Hematopoietic multipotent progenitor cell treated with erythropoietin and hydrocortisone succinate and interleukin-3 and kit ligand, for 17 days (in vitro differentiated cells): Measurements from ENCODE around the gene MPHOSPH10.
A peak's percentile ranks its signal among the peaks of the same experiment; 100 is the strongest.
"Not testable (repeated sequence)": the region's sequence is repeated elsewhere in the genome, so short reads cannot be mapped to it uniquely, and the experiment has no call there.

ENCODE experiments used
- DNase-seq: peaks from one replicate; pipeline ENCODE4 v3.0.0-alpha.2; 2015; ENCODE audit warnings: low spot score

The MPHOSPH10 gene

DNA sequence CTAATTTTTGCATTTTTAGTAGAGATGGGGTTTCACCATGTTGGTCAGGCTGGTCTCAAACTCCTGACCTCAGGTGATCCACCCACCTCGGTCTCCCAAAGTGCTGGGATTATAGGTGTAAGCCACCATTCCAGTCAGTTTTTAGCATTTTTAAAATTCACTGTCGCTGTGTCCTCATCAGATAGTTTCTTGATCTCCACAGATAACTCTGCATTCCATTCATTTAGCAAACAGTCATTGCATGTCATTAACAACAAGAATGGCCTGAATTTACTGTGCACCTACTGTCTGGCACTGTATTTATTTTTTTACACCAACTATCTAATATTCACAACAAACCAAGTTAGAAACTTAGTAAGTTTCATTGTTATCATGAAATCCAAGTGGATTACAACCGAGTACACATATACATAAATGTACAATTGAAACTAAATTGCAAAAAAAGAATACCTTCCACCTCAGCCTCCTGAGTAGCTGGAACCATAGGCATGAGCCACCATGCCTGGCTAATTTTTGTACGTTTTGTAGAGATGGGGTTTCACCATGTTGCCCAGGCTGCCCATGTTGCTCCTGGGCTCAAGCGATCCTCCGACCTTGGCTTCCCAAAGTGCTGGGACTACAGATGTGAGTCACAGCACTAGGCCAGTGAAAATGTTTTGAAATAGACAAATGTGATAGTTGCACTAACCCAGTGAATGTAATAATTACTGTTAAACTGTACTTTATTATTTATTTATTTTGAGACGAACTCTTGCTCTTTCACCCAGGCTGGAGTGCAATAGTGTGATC, 4.7 kb upstream of the MPHOSPH10 start:
- no peak for DNase-seq

DNA sequence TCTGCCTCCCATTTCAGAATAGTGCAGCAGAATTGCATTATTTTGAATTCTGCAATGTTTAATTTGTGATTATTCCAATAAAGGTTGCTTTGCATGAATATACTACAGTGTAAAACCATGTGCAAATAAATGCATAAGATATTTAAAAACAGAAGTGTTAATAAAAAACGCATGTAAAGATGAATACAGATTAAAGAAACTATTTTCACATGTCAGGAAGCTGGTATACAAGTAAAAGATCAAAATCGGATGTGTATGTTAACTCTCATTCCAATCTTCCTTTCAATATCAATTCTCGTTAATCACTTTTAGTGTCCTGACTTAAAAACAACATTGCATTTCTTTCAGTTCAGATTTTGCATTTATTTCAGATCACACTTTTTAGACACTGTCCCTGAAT, 3.5 kb upstream of the MPHOSPH10 start:
- no peak for DNase-seq

DNA sequence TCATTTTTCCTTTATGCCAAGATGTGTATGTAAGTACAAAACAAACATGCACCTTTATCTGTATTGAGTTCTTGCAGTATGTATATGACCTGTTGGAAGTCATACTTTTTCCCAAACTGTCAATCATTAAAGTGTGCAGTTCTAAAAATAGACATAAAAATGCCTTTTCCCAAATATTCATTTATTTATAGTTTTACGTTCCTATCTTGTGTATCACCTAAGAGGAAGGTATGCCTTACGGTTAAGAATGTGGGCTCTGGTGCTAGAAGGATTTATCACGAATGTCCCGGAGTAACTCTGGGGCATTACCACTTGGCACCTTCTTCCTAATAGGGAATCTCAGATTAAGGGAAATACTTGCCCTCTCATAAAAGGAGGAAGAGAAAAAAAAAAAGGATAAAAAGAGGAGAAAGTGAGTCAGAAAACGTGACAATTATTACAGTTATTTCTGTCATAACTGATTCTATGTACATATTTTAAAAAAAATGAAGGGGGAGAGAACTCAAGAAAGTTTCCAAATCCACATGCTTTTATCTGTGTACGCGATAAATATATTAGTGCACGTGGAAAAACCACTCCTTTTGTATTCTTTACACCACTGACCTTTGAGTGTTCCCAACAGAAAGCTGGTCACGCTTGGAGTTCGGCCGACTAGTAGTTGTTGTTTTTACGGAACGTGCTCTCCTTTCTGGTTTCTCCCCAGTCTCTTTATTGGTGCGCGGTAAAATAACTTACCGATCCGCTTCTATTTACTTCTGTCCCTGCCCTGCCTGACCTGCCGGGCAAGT, 1.1 kb upstream of the MPHOSPH10 start:
- DNase-seq = peak; percentile 16

- DNase-seq = no peak
These were observed 607 bp upstream of the MPHOSPH10 start for GRCh38 chr2:71129902-71130151.

DNA sequence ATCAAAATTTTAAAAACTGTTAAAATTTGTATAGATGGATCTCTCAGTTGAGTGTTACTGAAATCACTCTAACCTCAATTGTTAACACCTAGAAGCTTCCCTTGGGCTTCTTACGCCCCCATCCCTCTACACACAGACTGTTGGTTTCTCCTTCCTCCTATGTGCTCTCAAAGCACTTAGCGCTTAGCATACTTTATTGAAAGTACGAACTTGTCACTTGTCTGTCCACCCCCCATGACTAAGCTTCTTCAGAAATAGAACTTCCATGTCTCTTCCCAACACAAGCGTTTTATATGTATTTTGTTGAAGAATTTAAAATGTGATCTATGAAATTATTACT, 441 bp downstream of the MPHOSPH10 start:
- peak; percentile 23 for DNase-seq

DNA sequence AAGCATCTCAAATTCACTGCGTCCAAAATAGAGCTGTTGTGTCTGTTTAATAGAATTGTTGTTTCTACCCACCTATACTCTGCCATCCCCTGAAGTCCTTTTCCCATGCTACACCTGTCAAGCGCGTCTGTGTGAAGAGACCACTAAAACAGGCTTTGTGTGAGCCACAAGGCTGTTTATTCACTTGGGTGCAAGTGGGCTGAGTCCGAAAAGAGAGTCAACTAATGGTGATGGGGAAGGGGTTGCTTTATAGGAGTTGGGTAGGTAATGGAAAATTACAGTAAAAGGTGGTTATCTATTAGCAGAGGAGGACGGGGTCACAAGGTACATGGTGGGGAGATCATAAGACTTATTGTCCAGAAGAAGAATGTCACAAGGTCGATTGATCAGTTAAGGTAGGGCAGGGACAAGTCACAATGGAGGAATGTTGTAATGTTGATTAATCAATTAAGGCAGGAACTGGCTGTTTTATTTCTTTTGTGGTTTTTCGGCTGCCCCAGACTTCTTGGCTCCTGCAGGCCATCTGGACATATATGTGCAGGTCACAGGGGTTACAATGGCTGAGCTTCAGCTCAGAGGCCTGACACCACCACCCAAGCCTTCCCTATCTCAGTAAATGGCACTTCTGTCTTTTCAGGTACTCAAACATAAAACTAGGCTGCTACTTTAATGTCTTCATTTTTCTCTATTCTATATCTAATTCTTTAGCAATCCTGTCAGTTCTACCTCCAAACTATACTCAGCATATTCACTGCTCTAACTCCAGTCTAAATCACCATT, 1.1 kb downstream of the MPHOSPH10 start:
- not testable (repeated sequence) for DNase-seq

- DNase-seq = no peak
These were observed 3.2 kb downstream of the MPHOSPH10 start for GRCh38 chr2:71133603-71134002.

GRCh38 chr2:71136174-71136573, 5.7 kb downstream of the MPHOSPH10 start:
- no peak for DNase-seq

DNA sequence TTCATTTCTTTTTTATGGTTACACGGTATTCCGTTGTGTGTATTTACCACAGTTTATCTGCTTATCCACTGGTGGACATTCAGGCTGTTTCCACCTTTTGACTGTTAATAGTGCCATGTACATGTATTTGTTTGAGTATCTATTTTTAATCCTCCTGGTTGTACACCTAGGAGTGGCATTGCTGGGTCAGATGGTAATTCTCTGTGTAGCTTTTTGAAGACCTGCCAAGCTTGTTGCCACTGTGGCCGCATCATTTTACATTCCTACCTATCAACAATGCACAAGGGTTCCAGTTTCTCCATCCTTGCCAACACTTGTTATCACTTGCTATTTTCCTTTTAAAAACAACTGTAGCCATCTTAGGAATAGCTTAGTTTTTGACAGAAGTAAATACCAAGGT, 13.3 kb downstream of the MPHOSPH10 start:
- no peak for DNase-seq

GRCh38 chr2:71148506-71149063, 18.2 kb downstream of the MPHOSPH10 start:
- DNase-seq = no peak

- no peak for DNase-seq
These were observed 19.8 kb downstream of the MPHOSPH10 start for GRCh38 chr2:71150082-71150816.

GRCh38 chr2:71151620-71152019, 21.2 kb downstream of the MPHOSPH10 start:
- DNase-seq = no peak

DNA sequence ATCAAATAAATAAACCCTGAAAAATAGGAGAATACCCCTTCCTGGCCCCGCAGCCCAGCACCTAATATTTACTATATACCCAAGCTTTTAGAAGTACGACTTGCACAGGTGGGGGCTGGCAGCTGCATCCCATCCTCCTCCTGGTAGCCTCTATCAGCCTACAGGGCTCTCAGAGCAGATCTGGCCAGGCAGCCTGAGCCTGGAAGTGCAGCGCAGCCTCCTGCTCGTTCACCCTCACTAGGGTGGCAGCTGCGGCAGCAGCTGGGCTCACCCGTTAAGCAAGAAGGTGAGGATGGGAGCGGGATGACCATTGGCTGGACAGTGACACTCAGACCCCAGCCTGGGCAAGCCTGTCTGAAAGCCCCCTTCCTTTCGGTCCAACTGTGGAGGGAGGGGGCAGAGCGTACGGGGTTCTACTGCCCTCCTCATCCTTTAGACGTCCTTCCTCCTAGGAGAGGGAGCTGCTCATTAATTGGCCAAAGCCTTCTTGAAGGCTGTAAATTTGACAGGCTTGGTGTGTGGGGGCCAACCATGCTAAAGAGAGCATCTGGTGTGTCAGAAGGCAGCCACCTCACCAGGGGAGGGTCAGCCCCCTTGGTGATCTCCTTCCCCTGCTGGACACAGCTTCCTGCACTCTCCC, 23.3 kb downstream of the MPHOSPH10 start:
- DNase-seq = no peak

DNA sequence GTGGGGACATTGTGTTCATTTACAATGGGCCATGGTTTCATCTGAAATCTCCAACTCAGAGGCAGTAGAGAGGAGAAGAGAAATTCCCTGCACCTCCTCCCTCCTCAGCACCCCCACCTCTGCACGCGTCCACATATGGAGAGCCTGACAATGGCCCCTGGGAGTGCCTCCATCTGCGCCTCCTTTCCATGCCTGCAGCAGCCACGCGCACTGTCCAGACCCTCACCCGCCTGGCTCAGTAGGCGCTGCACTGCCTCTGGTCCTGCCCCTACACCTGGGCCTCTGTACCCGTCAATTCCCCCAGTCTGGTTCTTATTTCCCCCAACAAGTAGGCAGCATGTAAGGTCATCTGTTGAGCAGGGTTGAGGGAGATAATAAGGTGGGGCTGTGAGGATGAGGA, 23.8 kb downstream of the MPHOSPH10 start:
- no peak for DNase-seq

GRCh38 chr2:71154798-71155197, 24.4 kb downstream of the MPHOSPH10 start:
- no peak for DNase-seq

GRCh38 chr2:71155846-71156245, 25.4 kb downstream of the MPHOSPH10 start:
- DNase-seq = no peak

DNA sequence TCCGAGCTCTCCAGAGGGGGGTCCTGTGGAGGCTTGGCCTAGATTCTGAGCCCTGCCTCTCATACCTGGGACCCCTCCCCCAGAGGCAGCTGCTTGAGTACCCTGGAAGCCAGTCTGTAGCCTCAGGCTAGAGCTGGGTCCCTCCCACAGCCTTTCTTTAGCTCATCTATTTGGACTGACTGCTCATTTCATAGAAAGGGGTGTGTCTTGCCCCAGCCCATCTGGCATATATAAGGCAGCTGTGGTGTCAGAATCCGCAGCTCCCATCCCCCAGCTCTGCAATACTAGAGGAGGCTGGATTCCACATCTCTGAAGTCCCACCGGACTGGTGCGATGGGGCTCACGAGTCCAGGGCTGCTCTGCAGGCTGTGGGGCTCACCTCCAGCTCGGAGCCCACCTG, 26.1 kb downstream of the MPHOSPH10 start:
- no peak for DNase-seq

DNA sequence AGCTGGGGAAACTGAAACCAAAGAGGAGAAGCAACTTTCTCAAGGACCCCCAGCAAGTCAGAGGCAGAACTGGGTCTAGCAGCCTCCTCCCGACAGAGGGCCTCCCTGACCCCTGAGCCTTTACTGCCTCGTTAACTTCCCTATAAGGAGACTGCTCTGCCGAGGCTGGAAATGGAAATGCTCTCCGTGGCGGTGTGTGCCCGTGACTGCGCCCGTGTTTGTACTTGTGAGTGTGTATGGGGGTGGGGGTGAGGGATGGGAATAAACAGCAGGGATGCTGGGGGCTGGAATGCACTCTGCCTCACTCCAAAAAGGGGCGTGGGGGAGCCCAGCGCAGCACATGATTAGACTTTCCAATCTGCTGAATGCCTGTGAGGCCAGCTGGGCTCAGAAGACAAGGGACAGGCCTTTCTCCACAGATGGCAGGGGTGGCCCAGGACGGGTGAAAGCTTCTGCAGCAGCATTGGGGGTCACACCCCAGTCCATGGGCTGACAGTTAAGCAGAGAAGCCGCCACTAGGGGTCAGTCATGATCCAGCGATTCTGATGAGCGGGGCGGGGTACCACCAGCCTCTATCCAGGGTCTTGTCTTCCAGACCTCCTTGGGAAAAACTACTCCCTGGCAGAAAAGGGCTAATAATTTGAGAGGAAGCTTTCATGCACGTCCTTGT, 26.8 kb downstream of the MPHOSPH10 start:
- peak; percentile 62 for DNase-seq

DNA sequence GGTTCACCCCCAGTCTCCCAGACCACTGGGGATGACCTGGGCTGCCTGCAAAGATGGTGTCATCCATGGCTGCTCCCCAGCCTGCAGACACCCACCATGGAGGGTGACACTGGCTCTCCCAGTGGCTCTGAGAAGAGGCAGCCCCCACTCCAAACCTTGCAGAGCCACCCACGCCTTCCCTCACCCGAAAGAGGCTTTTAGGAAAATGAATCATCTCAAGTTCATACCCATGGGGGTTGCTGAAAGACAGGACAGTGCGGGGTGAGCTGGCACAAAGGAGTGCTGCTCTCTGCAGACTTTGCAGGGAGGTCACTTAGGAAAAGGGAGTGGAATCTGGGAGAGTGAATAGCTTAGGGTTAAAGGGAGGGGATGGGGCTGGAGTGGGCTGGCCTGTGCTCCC, 36.4 kb downstream of the MPHOSPH10 start:
- DNase-seq = no peak

- no peak for DNase-seq
These were observed 42.7 kb downstream of the MPHOSPH10 start for GRCh38 chr2:71173096-71173495.

DNA sequence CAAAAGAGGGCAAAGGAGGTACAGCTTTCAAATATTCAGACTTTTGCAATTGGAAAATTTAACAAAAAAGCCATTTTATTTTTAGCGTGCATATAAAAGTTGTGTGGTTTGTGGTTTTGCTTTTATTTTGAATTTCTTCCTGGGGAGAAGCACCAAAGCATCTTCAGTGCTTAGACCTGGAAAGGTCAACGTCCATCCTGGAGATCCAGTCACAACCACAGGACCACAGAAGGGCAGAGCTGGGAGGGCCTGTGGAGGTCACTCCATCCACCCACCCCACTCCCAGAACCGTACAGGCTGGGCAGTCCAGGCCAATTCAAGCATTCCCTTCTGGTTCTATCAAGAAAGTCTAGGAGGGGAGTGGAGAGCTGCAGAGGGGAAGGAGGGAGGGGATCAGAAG, 43.8 kb downstream of the MPHOSPH10 start:
- DNase-seq = no peak
